Keratinocyte (primary cell): Measurements from ENCODE around the gene DNAJB8. TPM values are rescaled to one million over a fixed set of nuclear protein-coding genes. Genes with fewer than 3 reads are reported as not detected.

Source experiments
- DNase-seq: peaks from one replicate; pipeline ENCODE4 v3.0.0-alpha.2; 2011; ENCODE audit warnings: low read depth, missing footprints, low spot score
- FAIRE-seq: peaks from 2 replicates; lab custom pipeline; 2011; peaks lifted over from hg19 to GRCh38; lab: Jason Lieb, UNC
- H2AFZ ChIP-seq: 2 replicates; pipeline ENCODE4 v1.6.0; 2012; ENCODE audit warnings: low read length, control low read depth, inconsistent platforms; ENCODE audit not compliant: control insufficient read depth
- H3K27ac ChIP-seq: 2 replicates; pipeline ENCODE4 v1.5.1; 2011; ENCODE audit warnings: low read length; ENCODE audit not compliant: control insufficient read depth, insufficient read depth
- H3K27me3 ChIP-seq: 3 replicates; pipeline ENCODE4 v1.6.0; 2011; ENCODE audit warnings: low read length; ENCODE audit not compliant: control insufficient read depth, insufficient read depth; ENCODE audit errors: extremely low read depth
- H3K36me3 ChIP-seq, 2 experiments: 2 replicates in 1 of 2; 3 replicates in 1 of 2; pipeline ENCODE4 v1.5.1; 2011; ENCODE audit warnings: low read length in 2 of 2, mild to moderate bottlenecking in 1 of 2; ENCODE audit not compliant: control insufficient read depth in 2 of 2, insufficient read depth in 2 of 2; ENCODE audit errors: extremely low read depth in 1 of 2
- H3K4me1 ChIP-seq: 3 replicates; pipeline ENCODE4 v1.5.1; 2011; ENCODE audit warnings: low read length; ENCODE audit not compliant: control insufficient read depth, insufficient read depth; ENCODE audit errors: extremely low read depth
- H3K4me2 ChIP-seq: 3 replicates; pipeline ENCODE4 v1.6.0; 2011; ENCODE audit warnings: low read depth, low read length; ENCODE audit not compliant: control insufficient read depth, insufficient read depth; ENCODE audit errors: extremely low read depth
- H3K4me3 ChIP-seq, 3 experiments: fragments of 200-600 bp in 1 of 3; sonication (generic) in 1 of 3; 2 replicates in 2 of 3; 3 replicates in 1 of 3; pipeline ENCODE4 v1.5.1; 2011 to 2016; ENCODE audit warnings: low read length in 3 of 3, mild to moderate bottlenecking in 3 of 3, control low read depth in 2 of 3, inconsistent platforms in 1 of 3, low read depth in 1 of 3, mixed read lengths in 1 of 3, mixed run types in 1 of 3, moderate library complexity in 1 of 3; ENCODE audit not compliant: control insufficient read depth in 2 of 3, insufficient read depth in 2 of 3; ENCODE audit errors: extremely low read depth in 1 of 3
- H3K79me2 ChIP-seq: 2 replicates; pipeline ENCODE4 v1.6.0; 2012; ENCODE audit warnings: low read length; ENCODE audit not compliant: control insufficient read depth, insufficient read depth
- H3K9ac ChIP-seq: 3 replicates; pipeline ENCODE4 v1.6.0; 2011; ENCODE audit warnings: low read length; ENCODE audit not compliant: control insufficient read depth, insufficient read depth; ENCODE audit errors: extremely low read depth
- H3K9me1 ChIP-seq: 3 replicates; pipeline ENCODE4 v1.6.0; 2011; ENCODE audit warnings: low read length; ENCODE audit not compliant: control insufficient read depth, insufficient read depth; ENCODE audit errors: extremely low read depth
- H3K9me3 ChIP-seq: 2 replicates; pipeline ENCODE4 v1.5.1; 2012; ENCODE audit warnings: low read depth, low read length; ENCODE audit not compliant: control insufficient read depth
- H4K20me1 ChIP-seq: 3 replicates; pipeline ENCODE4 v1.6.0; 2011; ENCODE audit warnings: low read length; ENCODE audit not compliant: control insufficient read depth, insufficient read depth; ENCODE audit errors: extremely low read depth
- EZH2 ChIP-seq: IDR thresholded peaks from one replicate; pipeline ENCODE4 v1.6.1; 2012; ENCODE audit warnings: inconsistent platforms, mild to moderate bottlenecking, low read length, moderate library complexity
- dilution Hi-C: fragments of 300-500 bp; cut with MboI; formaldehyde crosslinking; loops from one replicate; pipeline ENCODE4 v1.7.0; 2020; ENCODE audit warnings: low sequenced_read_pairs; ENCODE audit not compliant: extremely low pct_ligation_motif_present
- polyA plus RNA-seq, 5 experiments: library from polyadenylated mRNA; depleted of rRNA in 3 of 5; stranded (reverse) in 3 of 5; stranded (forward) in 1 of 5; unstranded in 1 of 5; fragments of >200 nt; gene quantifications; 1 replicate in 1 of 5; 2 replicates in 3 of 5; 3 replicates in 1 of 5; pipeline versions ENCODE4 v1.2.1 to v1.2.3, GENCODE V29; 2011 to 2012; ENCODE audit warnings: missing spikeins in 2 of 5, low read depth in 1 of 5, low replicate concordance in 1 of 5
- TF ChIP-seq, protein P1 (sequence below), 3 experiments: IDR thresholded peaks in 1 of 3; conservative IDR thresholded peaks in 1 of 3; optimal IDR thresholded peaks in 1 of 3; 2 replicates in 2 of 3; 3 replicates in 1 of 3; pipeline versions ENCODE3 to v1.5.1; 2011; ENCODE audit warnings: low read length in 3 of 3, mild to moderate bottlenecking in 3 of 3, moderate library complexity in 2 of 3, control low read depth in 1 of 3, inconsistent platforms in 1 of 3; ENCODE audit not compliant: insufficient read depth in 2 of 3; ENCODE audit errors: extremely low read depth in 1 of 3

Gene DNAJB8
- polyA plus RNA-seq, 1 donor (not counting 4 experiments of a cell fraction or from before 2014, with no cell fraction given), result not detected

DNA sequence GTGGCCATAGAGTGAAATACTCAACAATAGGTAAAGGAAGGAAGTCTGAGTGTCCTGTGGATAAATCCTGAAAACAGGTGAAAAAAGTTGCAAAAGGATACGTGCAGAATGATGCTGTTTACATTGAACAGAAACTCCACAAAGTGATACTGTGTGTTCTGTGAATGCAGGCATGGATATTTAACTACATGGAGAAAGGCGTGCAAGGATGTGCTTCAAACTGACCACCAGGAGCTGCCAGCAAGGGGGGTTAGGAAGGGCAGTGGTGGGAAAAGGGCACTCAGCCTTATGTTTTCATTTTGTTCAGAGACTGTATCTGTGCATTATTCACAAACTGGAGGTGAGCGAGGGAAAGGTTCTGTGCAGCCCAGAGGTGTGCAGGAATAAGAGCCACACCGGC, 47.4 kb downstream of the DNAJB8 start:
- FAIRE-seq, result no peak

DNA sequence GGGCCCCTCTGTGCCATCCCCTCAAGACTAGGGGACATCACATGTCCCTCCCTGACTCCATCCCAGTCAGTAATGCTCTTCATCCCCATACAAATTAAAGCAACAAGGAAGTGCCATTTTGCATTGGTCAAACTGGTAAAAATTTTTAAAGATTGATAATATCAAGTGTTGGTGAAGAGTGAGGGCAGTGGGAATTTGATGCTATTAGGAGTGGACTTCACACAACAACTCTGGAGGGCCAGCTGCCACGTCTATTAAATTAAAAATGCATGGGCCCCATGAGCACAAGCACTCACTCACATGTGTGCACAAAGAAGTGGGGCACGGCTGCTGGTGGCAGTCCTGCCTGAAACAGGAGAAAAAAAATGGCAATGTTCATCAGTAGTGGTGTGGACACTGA, 47.8 kb downstream of the DNAJB8 start:
- Histone ChIP-seq H3K27ac (no peak overlapping the region), H3K9me3 (no peaks in the 10 kb centered on the region), H3K9ac (no peak overlapping the region), H3K79me2 (no peaks in the 10 kb centered on the region), H3K4me2 (no peak overlapping the region), H3K4me1 (peaks cover 6% of the 10 kb centered on the region), H3K4me3 (no peak overlapping the region), H3K27me3 (peaks cover 4% of the 10 kb centered on the region), H3K9me1 (no peaks in the 10 kb centered on the region), H4K20me1 (no peaks in the 10 kb centered on the region), H2AFZ (no peak overlapping the region), H3K36me3 (no peaks in the 10 kb centered on the region)
- TF ChIP-seq, protein P1, sequence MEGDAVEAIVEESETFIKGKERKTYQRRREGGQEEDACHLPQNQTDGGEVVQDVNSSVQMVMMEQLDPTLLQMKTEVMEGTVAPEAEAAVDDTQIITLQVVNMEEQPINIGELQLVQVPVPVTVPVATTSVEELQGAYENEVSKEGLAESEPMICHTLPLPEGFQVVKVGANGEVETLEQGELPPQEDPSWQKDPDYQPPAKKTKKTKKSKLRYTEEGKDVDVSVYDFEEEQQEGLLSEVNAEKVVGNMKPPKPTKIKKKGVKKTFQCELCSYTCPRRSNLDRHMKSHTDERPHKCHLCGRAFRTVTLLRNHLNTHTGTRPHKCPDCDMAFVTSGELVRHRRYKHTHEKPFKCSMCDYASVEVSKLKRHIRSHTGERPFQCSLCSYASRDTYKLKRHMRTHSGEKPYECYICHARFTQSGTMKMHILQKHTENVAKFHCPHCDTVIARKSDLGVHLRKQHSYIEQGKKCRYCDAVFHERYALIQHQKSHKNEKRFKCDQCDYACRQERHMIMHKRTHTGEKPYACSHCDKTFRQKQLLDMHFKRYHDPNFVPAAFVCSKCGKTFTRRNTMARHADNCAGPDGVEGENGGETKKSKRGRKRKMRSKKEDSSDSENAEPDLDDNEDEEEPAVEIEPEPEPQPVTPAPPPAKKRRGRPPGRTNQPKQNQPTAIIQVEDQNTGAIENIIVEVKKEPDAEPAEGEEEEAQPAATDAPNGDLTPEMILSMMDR (optimal IDR thresholded peaks at IDR 0.05 in 1 of 3, IDR thresholded peaks at IDR 0.05 in 1 of 3, conservative IDR thresholded peaks at IDR 0.05 in 1 of 3; ENCODE audit: extremely low read depth in 1 of 3, insufficient read depth in 2 of 3, low read length in 3 of 3), result no peak
- TF ChIP-seq EZH2, result no peak
- DNase-seq (no peak), FAIRE-seq (no peak)
- dilution Hi-C loops, result no loop called here

More for the DNA sequence above, 47.4 kb downstream of the DNAJB8 start:
- Histone ChIP-seq H3K79me2 (no peaks in the 10 kb centered on the region), H4K20me1 (no peaks in the 10 kb centered on the region), H3K36me3 (no peaks in the 10 kb centered on the region), H3K27me3 (peaks cover 4% of the 10 kb centered on the region), H3K4me3 (no peak overlapping the region), H3K4me2 (no peak overlapping the region), H3K9me3 (no peaks in the 10 kb centered on the region), H2AFZ (no peak overlapping the region), H3K4me1 (peaks cover 6% of the 10 kb centered on the region), H3K9me1 (no peaks in the 10 kb centered on the region), H3K27ac (no peak overlapping the region), H3K9ac (no peak overlapping the region)
- no peak for TF ChIP-seq EZH2
- TF ChIP-seq, protein P1 (optimal IDR thresholded peaks at IDR 0.05 in 1 of 3, IDR thresholded peaks at IDR 0.05 in 1 of 3, conservative IDR thresholded peaks at IDR 0.05 in 1 of 3; ENCODE audit: extremely low read depth in 1 of 3, insufficient read depth in 2 of 3, low read length in 3 of 3), result no peak
- DNase-seq, result no peak
- dilution Hi-C loops, result no loop called here
